Body of pancreas (tissue), 4 donors: ENCODE results near the gene TDRD7. TPM values are rescaled to one million over a fixed set of nuclear protein-coding genes. Genes with fewer than 3 reads are reported as not detected.

Experiments used
- ATAC-seq: fragments of 150-250 bp; one replicate; pipeline ENCODE4 v1.9.1; 2016
- DNase-seq, 4 donors: peaks; one replicate each; pipeline ENCODE4 v3.0.0-alpha.2; 2019
- H3K27ac ChIP-seq, 4 donors: fragments of 200-600 bp; sonication (generic); 1 replicate in 3 of 4; 2 replicates in 1 of 4; pipeline versions ENCODE4 v1.5.1 to v1.6.1; 2016 to 2019; ENCODE audit warnings: mild to moderate bottlenecking in 1 of 4, mixed read lengths in 1 of 4, moderate library complexity in 1 of 4
- H3K27me3 ChIP-seq, 2 donors: fragments of 200-600 bp; sonication (generic); one replicate each; pipeline ENCODE4 v1.6.0; 2016; ENCODE audit warnings: mild to moderate bottlenecking in 1 of 2
- H3K36me3 ChIP-seq, 2 donors: fragments of 200-600 bp; sonication (generic); replicated peaks in 1 of 2; 2 replicates each; pipeline ENCODE4 v1.5.1; 2016; ENCODE audit warnings: low read depth in 2 of 2; ENCODE audit not compliant: insufficient read depth in 1 of 2
- H3K4me1 ChIP-seq: fragments of 200-600 bp; sonication (generic); one replicate; pipeline ENCODE4 v1.6.0; 2016
- H3K4me3 ChIP-seq, 2 donors: fragments of 200-600 bp; sonication (generic); 1 replicate in 1 of 2; 2 replicates in 1 of 2; pipeline ENCODE4 v1.5.1; 2016 to 2019
- H3K9me3 ChIP-seq, 3 donors: fragments of 200-600 bp; sonication (generic); 1 replicate in 2 of 3; 2 replicates in 1 of 3; pipeline ENCODE4 v1.5.1; 2016
- CTCF ChIP-seq, 7 experiments: fragments of 450-650 bp in 4 of 7; fragments of 200-600 bp in 3 of 7; sonication (generic) in 3 of 7; IDR thresholded peaks; one replicate each; pipeline ENCODE4 v1.5.1; 2016 to 2019; ENCODE audit warnings: antibody characterized with exemption in 7 of 7
- POLR2A ChIP-seq, 3 donors: fragments of 450-650 bp; IDR thresholded peaks; one replicate each; pipeline ENCODE4 v1.6.1; 2016; ENCODE audit warnings: antibody characterized with exemption in 3 of 3, mild to moderate bottlenecking in 2 of 3
- WGBS, 2 donors: methylation state at CpG; one replicate each; pipeline ENCODE4 v1.1.5; 2017; 5-methylcytosine and 5-hydroxymethylcytosine counted together
- intact Hi-C: fragments of 100-400 bp; cut with DNase I; formaldehyde crosslinking; loops from one replicate; pipeline ENCODE4 v1.15.1; 2023
- total RNA-seq, 2 donors: library from RNA; depleted of rRNA; stranded (reverse); fragments of >200 nt; gene quantifications; one replicate each; pipeline ENCODE4 v1.1.0, GENCODE V29; 2016

TDRD7 gene
- total RNA-seq, 2 donors from 2014 or later = 2.3 to 7.5 TPM

- H3K36me3 ChIP-seq = peaks cover 3 to 7% of the 10 kb centered on the region in 2 donors
- H3K27ac ChIP-seq = no peak overlapping the region
- intact Hi-C loops = no loop called here
- ATAC-seq (no peak), DNase-seq (no peak)
- H3K4me1 ChIP-seq = no peaks in the 10 kb centered on the region
- TF ChIP-seq CTCF (IDR thresholded peaks at IDR 0.05) (no peak), POLR2A (IDR thresholded peaks at IDR 0.05) (no peak)
- no peaks in the 10 kb centered on the region for H3K27me3 ChIP-seq
- no peaks in the 10 kb centered on the region for H3K9me3 ChIP-seq
- H3K4me3 ChIP-seq = no peak overlapping the region
- 84 to 92% methylated on average over 4 of the region's 4 CpGs for WGBS, 2 donors
These were observed 16.0 kb downstream of the TDRD7 start for GRCh38 chr9:97427885-97428284.

GRCh38 chr9:97430316-97431043 lies 18.6 kb downstream of the TDRD7 start:
- WGBS, 2 donors = 90 to 94% methylated on average over 7 of the region's 7 CpGs
- Histone ChIP-seq H3K4me1 (no peaks in the 10 kb centered on the region), H3K27ac (no peak overlapping the region), H3K9me3 (no peaks in the 10 kb centered on the region), H3K36me3 (peaks cover 3 to 7% of the 10 kb centered on the region in 2 donors), H3K27me3 (no peaks in the 10 kb centered on the region), H3K4me3 (no peak overlapping the region)
- ATAC-seq (no peak), DNase-seq (no peak)
- intact Hi-C loops = no loop called here
- no peak for TF ChIP-seq POLR2A (IDR thresholded peaks at IDR 0.05)
- no peak for TF ChIP-seq CTCF (IDR thresholded peaks at IDR 0.05)

DNA sequence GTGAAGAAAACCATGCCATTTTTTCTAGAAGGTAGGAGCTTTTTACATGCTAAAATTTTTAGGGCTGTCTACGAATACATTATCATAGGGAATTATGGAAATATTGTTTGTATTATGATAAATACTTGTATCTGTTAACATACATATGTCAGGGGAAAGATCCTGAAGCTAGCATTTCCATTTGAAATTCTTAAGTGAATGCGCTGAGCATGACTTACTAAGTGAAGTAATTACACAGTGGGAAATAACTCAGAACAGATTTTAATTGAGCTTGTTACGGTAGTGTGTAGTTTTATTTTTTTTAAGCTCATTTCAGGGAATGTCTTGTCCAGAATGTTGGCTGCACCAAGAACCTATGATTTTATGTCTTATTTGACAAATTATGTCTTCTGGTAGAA lies 19.1 kb downstream of the TDRD7 start:
- WGBS, 2 donors = 91 to 92% methylated on average over 3 of the region's 3 CpGs
- Histone ChIP-seq H3K27me3 (no peaks in the 10 kb centered on the region), H3K9me3 (no peaks in the 10 kb centered on the region)

DNA sequence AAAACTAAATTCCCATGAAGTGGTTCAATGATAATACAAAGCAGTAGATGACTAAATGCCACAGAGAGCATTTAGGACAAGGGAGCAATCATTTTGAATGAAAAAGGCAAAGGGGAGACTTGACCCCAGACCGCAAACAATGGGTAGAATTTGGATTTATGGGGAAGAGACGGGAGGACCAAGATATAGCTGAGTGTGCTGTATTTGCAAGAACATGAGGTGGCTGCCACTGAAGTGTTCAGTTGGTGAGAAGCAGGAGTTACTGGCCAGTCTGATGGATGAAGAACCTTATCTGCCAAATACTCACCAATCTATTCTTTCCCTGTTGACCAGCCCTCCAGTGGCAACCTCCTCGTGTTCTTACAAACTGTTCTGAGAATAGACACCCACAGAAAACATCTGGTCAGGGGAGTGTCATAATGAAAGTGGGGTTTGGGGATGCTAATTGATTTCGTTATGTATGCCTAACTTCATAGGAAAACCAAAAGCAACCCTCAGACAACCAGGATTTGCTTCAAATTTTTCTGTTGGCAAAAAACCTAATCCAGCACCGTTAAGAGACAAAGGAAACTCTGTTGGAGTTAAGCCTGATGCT lies 19.8 kb downstream of the TDRD7 start:
- Histone ChIP-seq H3K9me3 (no peaks in the 10 kb centered on the region), H3K4me1 (no peaks in the 10 kb centered on the region), H3K36me3 (peaks cover 3 to 7% of the 10 kb centered on the region in 2 donors), H3K27me3 (no peaks in the 10 kb centered on the region), H3K27ac (no peak overlapping the region), H3K4me3 (no peak overlapping the region)
- DNase-seq (no peak), ATAC-seq (no peak)
- WGBS, 2 donors = 84 to 87% methylated on average over 5 of the region's 5 CpGs
- intact Hi-C loops = no loop called here
- no peak for TF ChIP-seq POLR2A (IDR thresholded peaks at IDR 0.05)
- no peak for TF ChIP-seq CTCF (IDR thresholded peaks at IDR 0.05)

More for the DNA sequence above, 19.1 kb downstream of the TDRD7 start:
- DNase-seq (no peak), ATAC-seq (no peak)
- H3K27ac ChIP-seq = no peak overlapping the region
- H3K36me3 ChIP-seq = peaks cover 3 to 7% of the 10 kb centered on the region in 2 donors
- no peak for TF ChIP-seq POLR2A (IDR thresholded peaks at IDR 0.05)
- TF ChIP-seq CTCF (IDR thresholded peaks at IDR 0.05) = no peak
- H3K4me3 ChIP-seq = no peak overlapping the region
- no peaks in the 10 kb centered on the region for H3K4me1 ChIP-seq
- intact Hi-C loops = no loop called here
